Right atrium auricular region (tissue), 2 donors: Measurements from ENCODE around the gene PRTFDC1. TPM values are rescaled to one million over a fixed set of nuclear protein-coding genes. Genes with fewer than 3 reads are reported as not detected.

Experiments used
- DNase-seq: peaks from one replicate; pipeline ENCODE4 v3.0.0-alpha.2; 2019; ENCODE audit warnings: low spot score
- H3K27ac ChIP-seq, 2 donors: fragments of 200-600 bp; sonication (generic); 1 replicate in 1 of 2; 2 replicates in 1 of 2; pipeline ENCODE4 v1.5.1; 2016 to 2019
- H3K27me3 ChIP-seq, 2 donors: fragments of 200-600 bp; sonication (generic); one replicate each; pipeline versions ENCODE4 v1.5.1 to v1.6.0; 2017 to 2019
- H3K36me3 ChIP-seq: fragments of 200-600 bp; sonication (generic); one replicate; pipeline ENCODE4 v1.5.1; 2016
- H3K4me1 ChIP-seq, 2 donors: fragments of 200-600 bp; sonication (generic); one replicate each; pipeline versions ENCODE4 v1.5.1 to v1.6.0; 2017 to 2019
- H3K4me3 ChIP-seq, 2 donors: fragments of 200-600 bp; sonication (generic); 1 replicate in 1 of 2; 2 replicates in 1 of 2; pipeline ENCODE4 v1.5.1; 2017 to 2019; ENCODE audit warnings: mild to moderate bottlenecking in 1 of 2, moderate library complexity in 1 of 2
- H3K9me3 ChIP-seq, 2 donors: fragments of 200-600 bp; sonication (generic); one replicate each; pipeline ENCODE4 v1.5.1; 2019
- CTCF ChIP-seq, 2 donors: fragments of 200-600 bp; sonication (generic); IDR thresholded peaks; one replicate each; pipeline ENCODE4 v1.5.1; 2019; ENCODE audit warnings: antibody characterized with exemption in 2 of 2
- total RNA-seq, 2 donors: library from RNA; depleted of rRNA; stranded (reverse); fragments of >200 nt; gene quantifications; one replicate each; pipeline ENCODE4 v1.1.0, GENCODE V29; 2016

Gene PRTFDC1
- total RNA-seq, 2 donors from 2014 or later: 4.0 to 5.6 TPM

- Histone ChIP-seq H3K27me3 (no peaks in the 10 kb centered on the region), H3K4me1 (no peaks in the 10 kb centered on the region), H3K36me3 (no peaks in the 10 kb centered on the region), H3K27ac (no peak overlapping the region), H3K4me3 (no peak overlapping the region), H3K9me3 (no peaks in the 10 kb centered on the region)
- DNase-seq: no peak
- TF ChIP-seq CTCF (IDR thresholded peaks at IDR 0.05): no peak
Observed at GRCh38 chr10:24907956-24908355, 44.5 kb downstream of the PRTFDC1 start.

- Histone ChIP-seq H3K36me3 (no peaks in the 10 kb centered on the region), H3K27ac (no peak overlapping the region), H3K4me3 (no peak overlapping the region), H3K27me3 (no peaks in the 10 kb centered on the region), H3K9me3 (no peaks in the 10 kb centered on the region), H3K4me1 (peaks cover 0 to 14% of the 10 kb centered on the region in 2 donors)
- DNase-seq: no peak
- no peak for TF ChIP-seq CTCF (IDR thresholded peaks at IDR 0.05)
Observed at GRCh38 chr10:24906372-24906771, 46.0 kb downstream of the PRTFDC1 start.

- no peak for DNase-seq
- H3K36me3 ChIP-seq: no peaks in the 10 kb centered on the region
- no peak for TF ChIP-seq CTCF (IDR thresholded peaks at IDR 0.05)
- no peak overlapping the region for H3K27ac ChIP-seq
- no peaks in the 10 kb centered on the region for H3K9me3 ChIP-seq
- peaks cover 0 to 20% of the 10 kb centered on the region in 2 donors for H3K4me1 ChIP-seq
- H3K27me3 ChIP-seq: no peaks in the 10 kb centered on the region
- H3K4me3 ChIP-seq: no peak overlapping the region
Observed at GRCh38 chr10:24904824-24905223, 47.6 kb downstream of the PRTFDC1 start.

GRCh38 chr10:24902400-24902728 is 50.0 kb downstream of the PRTFDC1 start:
- Histone ChIP-seq H3K4me1 (peaks cover 0 to 20% of the 10 kb centered on the region in 2 donors), H3K9me3 (no peaks in the 10 kb centered on the region), H3K27me3 (no peaks in the 10 kb centered on the region), H3K4me3 (no peak overlapping the region), H3K36me3 (no peaks in the 10 kb centered on the region), H3K27ac (no peak overlapping the region)
- TF ChIP-seq CTCF (IDR thresholded peaks at IDR 0.05): no peak
- no peak for DNase-seq

- Histone ChIP-seq H3K36me3 (no peaks in the 10 kb centered on the region), H3K4me3 (no peak overlapping the region), H3K4me1 (peaks cover 0 to 20% of the 10 kb centered on the region in 2 donors), H3K27ac (peak overlapping the region; percentile 9 to 45), H3K9me3 (no peaks in the 10 kb centered on the region), H3K27me3 (no peaks in the 10 kb centered on the region)
- no peak for TF ChIP-seq CTCF (IDR thresholded peaks at IDR 0.05)
- DNase-seq: no peak
Observed at GRCh38 chr10:24901686-24902399, 50.6 kb downstream of the PRTFDC1 start.
